WTC11 (cell line): ENCODE measurements around the gene USP13. TPM values are rescaled to one million over a fixed set of nuclear protein-coding genes. Genes with fewer than 3 reads are reported as not detected.

Experiments used
- ATAC-seq: fragments of 200-7000 bp; cut with Tn5 transposase; 2 replicates; pipeline ENCODE4 v1.10.0; 2021; ENCODE audit warnings: mild to moderate bottlenecking, moderate library complexity
- CTCF ChIA-PET: fragments of 300-600 bp; sonication (Branson Sonifier 250); formaldehyde crosslinking; loops from one replicate; lab custom pipeline; 2021; ENCODE audit warnings: antibody characterized with exemption; lab: Charles Lee
- POLR2A ChIA-PET: fragments of 350-600 bp; sonication (Branson Sonifier 250); formaldehyde crosslinking; loops from one replicate; lab custom pipeline; 2021; ENCODE audit warnings: antibody characterized with exemption; lab: Charles Lee
- DNase-seq: peaks from one replicate; pipeline ENCODE4 v3.0.0; 2021; ENCODE audit warnings: low spot score
- H3K27ac Mint-ChIP-seq: 2 replicates; pipeline ENCODE4 v1.8.0; 2021; ENCODE audit warnings: mixed read lengths
- H3K27me3 Mint-ChIP-seq: 2 replicates; pipeline ENCODE4 v1.8.0; 2021; ENCODE audit warnings: low read depth, mild to moderate bottlenecking, moderate library complexity, mixed read lengths
- H3K36me3 Mint-ChIP-seq: 2 replicates; pipeline ENCODE4 v1.8.0; 2021; ENCODE audit warnings: mixed read lengths
- H3K4me1 Mint-ChIP-seq: 2 replicates; pipeline ENCODE4 v1.8.0; 2022; ENCODE audit warnings: mixed read lengths
- H3K4me3 Mint-ChIP-seq: 2 replicates; pipeline ENCODE4 v1.8.0; 2021; ENCODE audit warnings: mild to moderate bottlenecking, moderate library complexity, mixed read lengths
- H3K9me3 Mint-ChIP-seq: 2 replicates; pipeline ENCODE4 v1.8.0; 2021; ENCODE audit warnings: mixed read lengths
- ARID4B ChIP-seq: sonication (generic); formaldehyde crosslinking; IDR thresholded peaks from 2 replicates; pipeline ENCODE4 v1.8.0; 2023; ENCODE audit warnings: missing genetic modification reagents, mild to moderate bottlenecking, borderline replicate concordance
- CREM ChIP-seq: sonication (generic); formaldehyde crosslinking; IDR thresholded peaks from 2 replicates; pipeline ENCODE4 v1.8.1; 2022; ENCODE audit warnings: mild to moderate bottlenecking, missing genetic modification reagents, moderate library complexity
- ESRRA ChIP-seq: sonication (generic); formaldehyde crosslinking; IDR thresholded peaks from 2 replicates; pipeline ENCODE4 v1.8.1; 2022; ENCODE audit warnings: mild to moderate bottlenecking, missing genetic modification reagents, borderline replicate concordance
- ETV6 ChIP-seq: sonication (generic); formaldehyde crosslinking; IDR thresholded peaks from 2 replicates; pipeline ENCODE4 v1.8.1; 2022; ENCODE audit warnings: mild to moderate bottlenecking, missing genetic modification reagents
- FOXK1 ChIP-seq: sonication (generic); formaldehyde crosslinking; IDR thresholded peaks from 2 replicates; pipeline ENCODE4 v1.8.0; 2022; ENCODE audit warnings: mild to moderate bottlenecking, moderate library complexity, missing genetic modification reagents
- FOXP1 ChIP-seq: sonication (generic); formaldehyde crosslinking; IDR thresholded peaks from 2 replicates; pipeline ENCODE4 v1.8.0; 2022; ENCODE audit warnings: missing genetic modification reagents, mild to moderate bottlenecking, moderate library complexity, borderline replicate concordance
- GABPB1 ChIP-seq: sonication (generic); formaldehyde crosslinking; IDR thresholded peaks from 2 replicates; pipeline ENCODE4 v1.8.1; 2023; ENCODE audit warnings: mild to moderate bottlenecking, missing genetic modification reagents
- JAZF1 ChIP-seq: fragments of 250-450 bp; sonication (Bioruptor Pico); IDR thresholded peaks from 2 replicates; pipeline ENCODE4 v1.9.0; 2021; ENCODE audit warnings: moderate library complexity, mild to moderate bottlenecking, inconsistent platforms
- NFE2L1 ChIP-seq: sonication (generic); formaldehyde crosslinking; IDR thresholded peaks from 2 replicates; pipeline ENCODE4 v1.8.1; 2023; ENCODE audit warnings: missing genetic modification reagents
- NFYB ChIP-seq: sonication (generic); formaldehyde crosslinking; conservative IDR thresholded peaks from 2 replicates; pipeline ENCODE4 v1.8.0; 2022; ENCODE audit warnings: low read depth, missing genetic modification reagents
- RELA ChIP-seq: sonication (generic); formaldehyde crosslinking; IDR thresholded peaks from 2 replicates; pipeline ENCODE4 v1.8.1; 2022; ENCODE audit warnings: missing genetic modification reagents, mild to moderate bottlenecking, borderline replicate concordance
- SP1 ChIP-seq: sonication (generic); formaldehyde crosslinking; conservative IDR thresholded peaks from 2 replicates; pipeline ENCODE4 v1.8.1; 2022; ENCODE audit warnings: missing genetic modification reagents
- TEAD1 ChIP-seq: sonication (generic); formaldehyde crosslinking; IDR thresholded peaks from 2 replicates; pipeline ENCODE4 v1.8.0; 2022; ENCODE audit warnings: mild to moderate bottlenecking, missing genetic modification reagents
- TP53 ChIP-seq: sonication (generic); formaldehyde crosslinking; IDR thresholded peaks from 2 replicates; pipeline ENCODE4 v1.8.1; 2023; ENCODE audit warnings: mild to moderate bottlenecking, missing genetic modification reagents
- ZNF219 ChIP-seq: sonication (generic); formaldehyde crosslinking; IDR thresholded peaks from 2 replicates; pipeline ENCODE4 v1.8.0; 2023; ENCODE audit warnings: missing genetic modification reagents, mild to moderate bottlenecking, borderline replicate concordance
- ZNF263 ChIP-seq: sonication (generic); formaldehyde crosslinking; IDR thresholded peaks from 2 replicates; pipeline ENCODE4 v1.8.1; 2022; ENCODE audit warnings: low read depth, mild to moderate bottlenecking, moderate library complexity, missing genetic modification reagents
- total RNA-seq: library from RNA; stranded (reverse); gene quantifications from 3 replicates; pipeline ENCODE4 v1.2.3, GENCODE V29; 2021
- TF ChIP-seq, protein P1 (sequence below): sonication (generic); formaldehyde crosslinking; IDR thresholded peaks from 2 replicates; pipeline ENCODE4 v1.8.1; 2022; ENCODE audit warnings: low read depth, mild to moderate bottlenecking, moderate library complexity, missing genetic modification reagents, borderline replicate concordance
- TF ChIP-seq, protein P2 (sequence below): sonication (generic); formaldehyde crosslinking; IDR thresholded peaks from 2 replicates; pipeline ENCODE4 v1.8.0; 2022; ENCODE audit warnings: mild to moderate bottlenecking, missing genetic modification reagents
- TF ChIP-seq, protein P3 (sequence below): sonication (generic); formaldehyde crosslinking; IDR thresholded peaks from 2 replicates; pipeline ENCODE4 v1.8.1; 2022; ENCODE audit warnings: mild to moderate bottlenecking, moderate library complexity, missing genetic modification reagents
- TF ChIP-seq, protein P4 (sequence below): sonication (generic); formaldehyde crosslinking; IDR thresholded peaks from 2 replicates; pipeline ENCODE4 v1.8.0; 2022; ENCODE audit warnings: mild to moderate bottlenecking, missing genetic modification reagents
- TF ChIP-seq, protein P5 (sequence below): sonication (generic); formaldehyde crosslinking; IDR thresholded peaks from 2 replicates; pipeline ENCODE4 v1.8.1; 2023; ENCODE audit warnings: mild to moderate bottlenecking, moderate library complexity, missing genetic modification reagents
- TF ChIP-seq, protein P6 (sequence below): sonication (generic); formaldehyde crosslinking; IDR thresholded peaks from 2 replicates; pipeline ENCODE4 v1.8.1; 2023; ENCODE audit warnings: mild to moderate bottlenecking, missing genetic modification reagents, moderate library complexity

Gene USP13
- total RNA-seq, 1 experiment from 2014 or later = 26.8 TPM

DNA sequence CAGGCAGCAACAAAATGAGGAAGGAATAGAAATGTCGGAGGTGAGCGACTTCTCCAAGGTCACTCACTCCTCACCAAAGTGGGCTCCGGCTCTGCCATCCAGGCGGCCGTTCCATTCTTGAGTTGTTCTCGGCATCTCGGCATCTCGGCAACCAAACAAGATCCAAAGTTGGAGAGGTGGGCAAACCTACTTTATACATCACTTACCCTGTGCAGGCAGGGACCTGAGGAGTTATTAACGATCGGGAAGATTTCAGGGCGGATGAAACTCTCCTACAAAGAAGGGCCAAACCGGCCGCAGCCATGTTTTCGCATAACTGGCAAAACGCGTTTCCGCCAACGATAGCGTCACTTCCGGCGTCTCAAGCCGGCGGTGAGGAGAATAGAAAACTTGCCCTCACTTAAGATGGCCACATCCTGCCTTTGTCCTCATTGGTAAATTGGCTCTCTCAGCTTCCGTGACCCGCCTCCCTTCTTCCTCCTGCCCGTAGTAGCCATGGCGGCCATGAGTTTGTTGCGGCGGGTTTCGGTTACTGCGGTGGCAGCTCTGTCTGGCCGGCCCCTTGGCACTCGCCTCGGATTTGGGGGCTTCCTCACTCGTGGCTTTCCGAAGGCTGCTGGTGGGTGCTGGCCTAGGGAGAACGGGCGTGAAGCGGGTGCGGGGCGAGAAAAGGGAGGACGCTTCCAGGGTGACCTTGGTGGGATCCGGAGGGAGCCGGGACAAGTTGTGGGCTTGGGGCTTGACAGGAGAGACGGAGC, 48.3 kb upstream of the USP13 start, which contains the start of the genes MRPL47 and NDUFB5:
Gene MRPL47 (minus strand): TSS at position 318 of the 758 bp plus-strand sequence. CDS start 14 bp downstream, at position 304.
Gene NDUFB5 (plus strand): TSS at position 474 of the 758 bp plus-strand sequence. CDS start 22 bp downstream, at position 496.
- ChIA-PET CTCF (interaction anchor here (1.4 kb wide), 1 partner anchor 45 kb away, joined by 15 read pairs; no protein-coding TSS in a partner anchor), POLR2A (interaction anchor here (0.6 to 1.3 kb wide), 5 partner anchors 13 to 257 kb away, joined by 3 to 10 read pairs (median 3); partner anchors contain the start of genes ACTL6A, MFN1 and USP13)
- H3K9me3 Mint-ChIP-seq = no peaks in the 10 kb centered on the region
- H3K4me3 Mint-ChIP-seq = peak within 1 kb of the TSS; percentile 99
- peaks cover 4% of the 10 kb centered on the region for H3K4me1 Mint-ChIP-seq
- no peaks in the 10 kb centered on the region for H3K27me3 Mint-ChIP-seq
- H3K27ac Mint-ChIP-seq = peak within 1 kb of the TSS; percentile 100
- TF ChIP-seq ETV6 (CRISPR knock-in tag) (peak; percentile 79), CREM (CRISPR knock-in tag) (peak; percentile 93), ESRRA (CRISPR knock-in tag) (peak; percentile 92), ZNF263 (no peak), NFE2L1 (CRISPR knock-in tag) (peak; percentile 22; the same call in 1 of the 2 replicates), TEAD1 (CRISPR knock-in tag) (peak; percentile 61; the same call in 1 of the 2 replicates), JAZF1 (CRISPR knock-in tag) (no peak), GABPB1 (CRISPR knock-in tag) (peak; percentile 67), SP1 (CRISPR knock-in tag) (peak; percentile 66), ZNF219 (no peak), FOXK1 (peak; percentile 94), RELA (CRISPR knock-in tag) (no peak), FOXP1 (CRISPR knock-in tag) (0 out of 2 replicates have a peak, but pooled peaks have one; percentile 45), NFYB (CRISPR knock-in tag) (peak; percentile 66), TP53 (no peak), ARID4B (CRISPR knock-in tag) (0 out of 2 replicates have a peak, but pooled peaks have one; percentile 19)
- TF ChIP-seq, protein P1, sequence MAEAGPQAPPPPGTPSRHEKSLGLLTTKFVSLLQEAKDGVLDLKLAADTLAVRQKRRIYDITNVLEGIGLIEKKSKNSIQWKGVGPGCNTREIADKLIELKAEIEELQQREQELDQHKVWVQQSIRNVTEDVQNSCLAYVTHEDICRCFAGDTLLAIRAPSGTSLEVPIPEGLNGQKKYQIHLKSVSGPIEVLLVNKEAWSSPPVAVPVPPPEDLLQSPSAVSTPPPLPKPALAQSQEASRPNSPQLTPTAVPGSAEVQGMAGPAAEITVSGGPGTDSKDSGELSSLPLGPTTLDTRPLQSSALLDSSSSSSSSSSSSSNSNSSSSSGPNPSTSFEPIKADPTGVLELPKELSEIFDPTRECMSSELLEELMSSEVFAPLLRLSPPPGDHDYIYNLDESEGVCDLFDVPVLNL (CRISPR knock-in tag) = no peak
- TF ChIP-seq, protein P2, sequence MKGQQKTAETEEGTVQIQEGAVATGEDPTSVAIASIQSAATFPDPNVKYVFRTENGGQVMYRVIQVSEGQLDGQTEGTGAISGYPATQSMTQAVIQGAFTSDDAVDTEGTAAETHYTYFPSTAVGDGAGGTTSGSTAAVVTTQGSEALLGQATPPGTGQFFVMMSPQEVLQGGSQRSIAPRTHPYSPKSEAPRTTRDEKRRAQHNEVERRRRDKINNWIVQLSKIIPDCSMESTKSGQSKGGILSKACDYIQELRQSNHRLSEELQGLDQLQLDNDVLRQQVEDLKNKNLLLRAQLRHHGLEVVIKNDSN (CRISPR knock-in tag) = 0 out of 2 replicates have a peak, but pooled peaks have one; percentile 16
- TF ChIP-seq, protein P3, sequence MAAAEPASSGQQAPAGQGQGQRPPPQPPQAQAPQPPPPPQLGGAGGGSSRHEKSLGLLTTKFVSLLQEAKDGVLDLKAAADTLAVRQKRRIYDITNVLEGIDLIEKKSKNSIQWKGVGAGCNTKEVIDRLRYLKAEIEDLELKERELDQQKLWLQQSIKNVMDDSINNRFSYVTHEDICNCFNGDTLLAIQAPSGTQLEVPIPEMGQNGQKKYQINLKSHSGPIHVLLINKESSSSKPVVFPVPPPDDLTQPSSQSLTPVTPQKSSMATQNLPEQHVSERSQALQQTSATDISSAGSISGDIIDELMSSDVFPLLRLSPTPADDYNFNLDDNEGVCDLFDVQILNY (CRISPR knock-in tag) = 0 out of 2 replicates have a peak, but pooled peaks have one; percentile 24
- TF ChIP-seq, protein P4, sequence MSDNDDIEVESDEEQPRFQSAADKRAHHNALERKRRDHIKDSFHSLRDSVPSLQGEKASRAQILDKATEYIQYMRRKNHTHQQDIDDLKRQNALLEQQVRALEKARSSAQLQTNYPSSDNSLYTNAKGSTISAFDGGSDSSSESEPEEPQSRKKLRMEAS (CRISPR knock-in tag) = peak; percentile 75
- TF ChIP-seq, protein P5, sequence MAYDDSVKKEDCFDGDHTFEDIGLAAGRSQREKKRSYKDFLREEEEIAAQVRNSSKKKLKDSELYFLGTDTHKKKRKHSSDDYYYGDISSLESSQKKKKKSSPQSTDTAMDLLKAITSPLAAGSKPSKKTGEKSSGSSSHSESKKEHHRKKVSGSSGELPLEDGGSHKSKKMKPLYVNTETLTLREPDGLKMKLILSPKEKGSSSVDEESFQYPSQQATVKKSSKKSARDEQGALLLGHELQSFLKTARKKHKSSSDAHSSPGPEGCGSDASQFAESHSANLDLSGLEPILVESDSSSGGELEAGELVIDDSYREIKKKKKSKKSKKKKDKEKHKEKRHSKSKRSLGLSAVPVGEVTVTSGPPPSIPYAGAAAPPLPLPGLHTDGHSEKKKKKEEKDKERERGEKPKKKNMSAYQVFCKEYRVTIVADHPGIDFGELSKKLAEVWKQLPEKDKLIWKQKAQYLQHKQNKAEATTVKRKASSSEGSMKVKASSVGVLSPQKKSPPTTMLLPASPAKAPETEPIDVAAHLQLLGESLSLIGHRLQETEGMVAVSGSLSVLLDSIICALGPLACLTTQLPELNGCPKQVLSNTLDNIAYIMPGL (CRISPR knock-in tag) = peak; percentile 26; the same call in 1 of the 2 replicates
- TF ChIP-seq, protein P6, sequence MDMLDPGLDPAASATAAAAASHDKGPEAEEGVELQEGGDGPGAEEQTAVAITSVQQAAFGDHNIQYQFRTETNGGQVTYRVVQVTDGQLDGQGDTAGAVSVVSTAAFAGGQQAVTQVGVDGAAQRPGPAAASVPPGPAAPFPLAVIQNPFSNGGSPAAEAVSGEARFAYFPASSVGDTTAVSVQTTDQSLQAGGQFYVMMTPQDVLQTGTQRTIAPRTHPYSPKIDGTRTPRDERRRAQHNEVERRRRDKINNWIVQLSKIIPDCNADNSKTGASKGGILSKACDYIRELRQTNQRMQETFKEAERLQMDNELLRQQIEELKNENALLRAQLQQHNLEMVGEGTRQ (CRISPR knock-in tag) = 0 out of 2 replicates have a peak, but pooled peaks have one; percentile 16
- peak; percentile 99 for ATAC-seq
- peak; percentile 91 for DNase-seq
- H3K36me3 Mint-ChIP-seq = peaks cover 31% of the 10 kb centered on the region
